RKO (cell line): Measurements from ENCODE around the gene PMEPA1.
A peak's percentile ranks its signal among the peaks of the same experiment; 100 is the strongest.

ENCODE experiments used
- DNase-seq: peaks from one replicate; pipeline ENCODE4 v3.0.0-alpha.2; 2016; ENCODE audit warnings: low spot score

Gene PMEPA1

GRCh38 chr20:57736738-57737347, 27.0 kb upstream of the PMEPA1 start:
- DNase-seq = no peak

GRCh38 chr20:57735831-57736737, 26.3 kb upstream of the PMEPA1 start:
- no peak for DNase-seq

- DNase-seq = no peak
Observed at GRCh38 chr20:57734754-57735153, 24.9 kb upstream of the PMEPA1 start.

GRCh38 chr20:57732226-57732625, 22.4 kb upstream of the PMEPA1 start:
- no peak for DNase-seq

- DNase-seq = no peak
Observed at GRCh38 chr20:57728762-57729161, 18.9 kb upstream of the PMEPA1 start.

GRCh38 chr20:57727863-57728262, 18.0 kb upstream of the PMEPA1 start:
- DNase-seq = no peak

GRCh38 chr20:57725636-57726035, 15.8 kb upstream of the PMEPA1 start:
- DNase-seq = no peak

- no peak for DNase-seq
Observed at GRCh38 chr20:57724610-57725405, 15.0 kb upstream of the PMEPA1 start.

- no peak for DNase-seq
Observed at GRCh38 chr20:57723816-57724215, 14.0 kb upstream of the PMEPA1 start.

- DNase-seq = no peak
Observed at GRCh38 chr20:57719951-57720350, 10.1 kb upstream of the PMEPA1 start.

- peak; percentile 99 for DNase-seq
Observed at GRCh38 chr20:57718490-57719009, 8.7 kb upstream of the PMEPA1 start.

- DNase-seq = no peak
Observed at GRCh38 chr20:57717797-57718196, 8.0 kb upstream of the PMEPA1 start.

GRCh38 chr20:57716901-57717300, 7.1 kb upstream of the PMEPA1 start:
- no peak for DNase-seq

- no peak for DNase-seq
Observed at GRCh38 chr20:57716202-57716601, 6.4 kb upstream of the PMEPA1 start.

GRCh38 chr20:57715268-57715904, 5.6 kb upstream of the PMEPA1 start:
- no peak for DNase-seq

- peak; percentile 41 for DNase-seq
Observed at GRCh38 chr20:57714409-57715267, 4.8 kb upstream of the PMEPA1 start.

- DNase-seq = no peak
Observed at GRCh38 chr20:57713951-57714350, 4.1 kb upstream of the PMEPA1 start.

- no peak for DNase-seq
Observed at GRCh38 chr20:57713505-57713903, 3.7 kb upstream of the PMEPA1 start.

- no peak for DNase-seq
Observed at GRCh38 chr20:57712851-57713504, 3.2 kb upstream of the PMEPA1 start.

- DNase-seq = no peak
Observed at GRCh38 chr20:57712341-57712740, 2.5 kb upstream of the PMEPA1 start.
